ENCODE results near the gene INHBE. TPM values are rescaled to one million over a fixed set of nuclear protein-coding genes. Genes with fewer than 3 reads are reported as not detected.
"Not testable (repeated sequence)": the region's sequence is repeated elsewhere in the genome, so short reads cannot be mapped to it uniquely, and the experiment has no call there.

INHBE gene
- polyA plus RNA-seq, 1 donor: 0.90 TPM

- no peak for DNase-seq
Measured at GRCh38 chr12:57476162-57476992, 21.3 kb downstream of the INHBE start.

DNA sequence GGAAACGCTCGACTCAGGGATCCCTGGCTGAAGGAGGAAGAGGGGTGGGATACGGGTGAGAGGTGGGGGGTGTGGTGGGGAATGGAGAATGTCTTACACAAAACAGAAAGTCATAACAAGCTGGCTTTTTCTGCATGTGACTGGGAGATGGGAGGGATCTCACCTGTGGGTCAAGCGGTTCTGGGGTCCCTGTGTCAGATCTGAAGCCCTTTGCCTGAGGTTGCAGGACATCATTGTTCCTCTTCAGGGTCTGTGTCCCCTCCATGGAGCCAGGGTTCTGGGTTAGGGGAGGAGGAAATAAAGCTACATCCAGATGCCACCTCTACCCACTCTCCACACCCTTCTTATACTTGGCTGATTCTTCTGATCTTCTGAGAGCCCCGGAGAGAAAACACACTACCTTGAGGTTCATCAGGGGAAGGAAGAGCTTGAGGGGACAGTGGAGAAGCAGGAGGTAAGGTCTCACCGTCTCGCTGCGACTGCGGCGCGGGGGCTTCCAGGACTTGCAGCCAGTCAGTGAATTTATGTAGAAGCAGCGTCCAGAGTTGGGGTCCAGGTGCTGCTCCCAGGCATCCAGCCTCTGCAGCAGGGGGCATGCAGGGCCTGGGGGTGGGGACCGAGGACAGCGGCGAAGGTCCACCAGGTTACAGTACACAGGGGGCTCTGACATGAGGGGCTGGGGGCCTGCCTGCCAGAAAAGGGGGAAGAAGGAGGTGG lies 22.0 kb downstream of the INHBE start:
- no peak for DNase-seq

DNA sequence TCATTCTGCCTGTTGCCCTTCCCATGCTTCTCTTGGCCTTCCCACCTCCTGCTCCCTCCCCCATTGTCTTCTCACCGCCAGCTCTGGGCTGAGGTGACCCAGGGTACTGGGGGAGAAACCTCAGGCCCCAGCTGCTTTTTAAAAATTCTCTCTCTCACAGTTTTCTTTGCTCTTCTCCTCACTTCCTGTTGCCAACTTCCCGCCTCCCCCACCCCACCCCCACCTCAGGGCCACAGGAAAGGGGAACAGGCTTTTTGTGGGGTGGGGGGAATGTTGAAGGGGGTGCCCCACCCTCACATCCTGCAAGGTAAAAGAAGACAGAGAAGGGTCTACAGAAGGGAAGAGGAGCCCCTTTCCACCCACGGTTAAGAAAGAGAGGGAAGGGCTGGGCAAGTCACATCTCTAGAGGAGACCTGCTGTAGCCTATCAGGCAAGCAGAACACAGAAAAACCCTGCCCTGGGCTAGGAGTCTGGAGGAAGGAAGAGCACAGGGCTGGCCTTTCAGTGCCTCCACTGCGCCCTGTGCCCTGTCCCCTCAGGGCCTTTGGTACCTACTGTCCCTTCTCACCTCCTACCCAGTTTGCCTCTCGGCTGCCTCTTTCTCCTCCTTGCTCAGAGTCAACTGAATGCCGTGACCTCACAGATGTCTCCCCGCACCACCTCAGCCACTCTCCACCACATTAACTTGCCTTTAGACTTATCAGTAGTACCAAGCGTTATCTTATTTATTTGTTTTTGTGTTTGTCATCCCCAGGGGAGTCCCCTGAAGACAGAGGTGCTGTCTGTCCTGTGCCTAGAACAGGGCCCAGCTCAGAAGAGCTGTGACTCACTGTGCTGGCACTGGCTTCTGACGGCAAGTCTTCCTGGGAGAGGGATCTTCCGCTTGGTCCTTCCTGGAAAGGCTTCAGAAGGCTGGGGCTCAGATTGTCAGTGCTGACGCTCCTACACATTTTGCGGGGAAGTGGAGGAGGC lies 22.9 kb downstream of the INHBE start:
- no peak for DNase-seq

DNA sequence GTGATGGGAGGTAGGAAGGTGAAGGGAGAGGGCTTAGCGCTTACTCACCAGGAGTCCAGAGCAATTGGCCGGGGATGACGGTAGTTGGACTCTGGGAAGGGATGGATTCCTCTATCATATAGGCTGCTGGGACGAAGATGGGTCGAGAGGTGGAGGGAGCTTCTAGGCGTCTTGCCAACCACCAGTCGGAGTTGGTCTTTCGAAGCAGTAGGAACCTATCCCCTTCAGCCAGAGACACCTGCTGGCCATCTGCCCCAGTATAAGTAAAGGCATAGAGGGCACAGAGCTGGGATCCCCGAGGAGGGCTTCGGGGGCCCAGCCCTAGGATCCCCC lies 23.9 kb downstream of the INHBE start:
- DNase-seq: no peak

DNA sequence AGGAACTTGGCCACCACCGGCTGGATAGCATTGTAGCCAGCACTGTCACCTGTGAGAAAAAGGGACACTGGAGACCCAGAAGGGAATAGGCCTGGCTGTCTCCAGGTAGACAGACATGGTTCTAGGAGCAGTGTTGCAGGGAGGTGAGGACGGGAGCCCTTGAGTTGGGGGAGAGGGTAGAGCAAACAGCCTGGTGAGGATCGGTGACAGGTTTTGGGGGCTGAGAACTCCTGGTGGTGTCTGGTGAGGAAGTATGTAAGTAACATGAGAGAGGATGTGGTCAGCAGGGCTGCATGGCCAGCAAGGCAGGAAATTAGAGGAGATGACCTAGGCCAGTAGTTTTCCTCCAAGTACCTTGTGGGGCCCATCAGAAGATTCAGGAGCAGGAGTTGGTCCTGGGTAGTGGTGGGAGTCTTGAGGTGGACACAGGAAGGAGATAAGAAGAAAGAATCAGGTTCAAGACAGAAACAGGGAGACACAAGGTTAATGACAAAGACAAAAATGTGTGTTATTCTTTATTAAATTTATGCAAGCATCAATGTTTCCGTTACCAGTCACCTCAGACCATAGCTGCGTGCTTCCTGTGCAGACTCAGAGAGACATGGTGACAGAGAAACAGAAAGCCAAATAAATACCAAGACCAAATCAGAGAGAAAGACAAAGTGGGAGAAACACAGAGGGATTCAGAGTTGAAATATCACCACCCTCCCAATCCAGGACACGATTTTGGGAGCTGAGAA lies 24.4 kb downstream of the INHBE start, which contains the start of gene ARHGAP9:
Gene ARHGAP9, minus strand, starts transcription at position 491 of the 740 bp plus-strand sequence. Its CDS starts 460 bp downstream, at position 31.
- no peak for DNase-seq

- no peak for DNase-seq
Measured at GRCh38 chr12:57481671-57482070, 26.6 kb downstream of the INHBE start.

DNA sequence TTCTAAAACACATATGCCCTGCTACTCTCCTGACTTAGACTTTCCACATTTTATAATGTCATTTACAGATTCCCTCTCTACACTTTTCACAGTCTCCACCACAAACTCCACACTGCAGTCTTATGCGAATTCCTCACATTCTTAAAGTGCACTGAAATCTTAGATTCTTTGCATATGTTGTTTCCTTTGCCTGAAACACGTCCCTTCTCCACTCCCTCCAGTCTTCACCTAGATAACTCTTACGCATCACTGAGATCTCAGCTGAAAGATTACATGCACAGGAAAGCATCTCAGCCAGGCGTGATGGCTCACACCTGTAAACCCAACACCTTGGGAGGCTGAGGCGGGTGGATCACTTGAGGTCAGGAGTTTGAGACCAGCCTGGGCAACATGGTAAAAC lies 28.4 kb downstream of the INHBE start:
- no peak for DNase-seq

DNA sequence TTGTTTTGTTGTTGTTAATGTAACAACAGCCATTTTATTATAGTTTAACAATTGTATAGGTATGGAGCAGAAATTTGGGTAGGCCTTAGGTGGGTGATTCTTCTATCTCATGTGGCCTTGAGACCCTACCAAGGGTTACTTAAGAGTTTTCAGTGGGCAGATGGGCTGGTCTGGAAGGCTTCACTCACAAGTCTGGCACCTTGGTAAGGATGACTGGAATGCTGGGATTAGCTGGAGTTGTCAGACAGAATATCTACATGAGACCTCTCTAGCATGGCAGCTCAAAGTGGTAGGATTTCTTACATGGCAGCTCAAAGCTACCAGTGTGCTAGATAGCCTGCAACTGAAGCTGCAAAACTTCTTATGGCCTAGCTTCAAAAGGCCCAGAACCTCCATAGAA lies 30.6 kb downstream of the INHBE start:
- no peak for DNase-seq

DNA sequence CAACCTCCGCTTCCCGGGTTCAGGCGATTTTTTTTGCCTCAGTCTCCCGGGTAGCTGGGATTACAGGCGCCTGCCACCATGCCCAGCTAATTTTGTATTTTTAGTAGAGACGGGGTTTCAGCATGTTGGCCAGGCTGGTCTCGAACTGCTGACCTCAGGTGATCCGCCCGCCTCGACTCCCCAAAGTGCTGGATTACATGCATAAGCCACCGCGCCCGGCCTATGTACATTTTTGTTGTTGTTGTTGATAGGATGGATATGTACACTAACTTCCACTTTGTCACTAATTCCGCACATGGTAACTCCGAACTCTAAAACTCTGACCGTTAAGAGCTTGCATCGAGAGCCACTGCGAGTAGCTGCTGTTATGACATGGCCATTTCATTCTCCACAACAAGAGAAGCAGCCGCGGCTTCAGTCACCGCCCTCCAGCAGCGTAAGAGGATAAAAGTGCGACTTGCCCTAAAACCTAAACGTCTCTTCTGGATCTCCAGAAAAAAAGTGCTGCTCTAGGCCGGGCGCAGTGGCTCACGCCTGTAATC lies 32.0 kb downstream of the INHBE start:
- DNase-seq: no peak

GRCh38 chr12:57487597-57488401 lies 32.7 kb downstream of the INHBE start, which contains the start of gene MARS1:
Gene MARS1, plus strand, starts transcription at chr12:57488068. Its CDS starts 23 bp downstream, at chr12:57488091.
- DNase-seq: peak; percentile 98

GRCh38 chr12:57488402-57489156 lies 33.5 kb downstream of the INHBE start:
- DNase-seq: no peak

DNA sequence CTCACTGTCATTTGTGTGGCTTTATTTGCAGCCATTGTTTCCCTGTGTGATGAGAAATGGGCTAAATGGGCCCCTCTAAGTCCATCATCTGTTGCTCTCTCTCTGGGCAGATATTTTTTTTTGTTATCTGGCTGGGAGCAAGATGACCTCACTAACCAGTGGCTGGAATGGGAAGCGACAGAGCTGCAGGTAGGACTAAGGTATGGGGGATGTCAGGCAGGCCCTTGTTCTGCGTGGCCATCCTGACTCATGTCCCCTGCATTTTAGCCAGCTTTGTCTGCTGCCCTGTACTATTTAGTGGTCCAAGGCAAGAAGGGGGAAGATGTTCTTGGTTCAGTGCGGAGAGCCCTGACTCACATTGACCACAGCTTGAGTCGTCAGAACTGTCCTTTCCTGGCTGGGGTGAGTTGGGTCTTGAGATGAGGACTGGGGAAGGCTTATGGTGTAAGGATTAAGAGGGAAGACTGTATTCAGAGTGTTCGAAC lies 34.1 kb downstream of the INHBE start:
- DNase-seq: no peak

DNA sequence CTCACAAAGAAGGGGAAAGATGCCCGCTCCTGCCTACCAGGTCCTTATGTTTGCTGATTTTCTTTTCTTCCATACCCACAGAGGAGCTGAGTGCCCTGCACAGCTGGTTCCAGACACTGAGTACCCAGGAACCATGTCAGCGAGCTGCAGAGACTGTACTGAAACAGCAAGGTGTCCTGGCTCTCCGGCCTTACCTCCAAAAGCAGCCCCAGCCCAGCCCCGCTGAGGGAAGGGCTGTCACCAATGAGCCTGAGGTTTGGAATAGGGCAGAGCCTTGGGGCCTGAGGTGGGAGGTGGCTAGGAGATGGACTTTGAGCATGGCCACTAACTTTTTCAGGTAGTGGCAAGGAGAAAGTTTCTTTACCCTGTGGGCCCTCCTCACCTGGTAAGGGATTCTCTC lies 35.0 kb downstream of the INHBE start:
- no peak for DNase-seq

- DNase-seq: no peak
Measured at GRCh38 chr12:57491393-57492280, 36.5 kb downstream of the INHBE start.

GRCh38 chr12:57495051-57495701 lies 40.1 kb downstream of the INHBE start:
- DNase-seq: not testable (repeated sequence)

DNA sequence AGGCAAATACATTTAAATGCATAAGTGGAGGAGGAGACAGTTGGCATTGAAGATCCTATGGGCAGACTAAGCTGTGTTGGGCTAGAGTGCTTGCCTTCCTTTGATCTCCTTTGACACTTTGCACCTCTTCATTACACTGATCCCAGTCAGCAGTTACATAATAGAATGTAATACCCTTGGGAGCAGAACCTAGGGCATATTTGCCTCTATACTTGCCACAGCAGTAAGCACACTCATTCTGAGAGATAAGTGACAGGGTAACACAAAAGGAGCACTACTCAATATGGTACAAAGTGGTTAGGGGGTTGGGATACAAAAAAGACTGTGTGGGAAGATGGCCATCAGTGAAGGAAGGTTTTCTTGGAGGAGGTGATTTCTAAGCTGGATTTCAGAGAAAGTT lies 41.7 kb downstream of the INHBE start:
- no peak for DNase-seq

DNA sequence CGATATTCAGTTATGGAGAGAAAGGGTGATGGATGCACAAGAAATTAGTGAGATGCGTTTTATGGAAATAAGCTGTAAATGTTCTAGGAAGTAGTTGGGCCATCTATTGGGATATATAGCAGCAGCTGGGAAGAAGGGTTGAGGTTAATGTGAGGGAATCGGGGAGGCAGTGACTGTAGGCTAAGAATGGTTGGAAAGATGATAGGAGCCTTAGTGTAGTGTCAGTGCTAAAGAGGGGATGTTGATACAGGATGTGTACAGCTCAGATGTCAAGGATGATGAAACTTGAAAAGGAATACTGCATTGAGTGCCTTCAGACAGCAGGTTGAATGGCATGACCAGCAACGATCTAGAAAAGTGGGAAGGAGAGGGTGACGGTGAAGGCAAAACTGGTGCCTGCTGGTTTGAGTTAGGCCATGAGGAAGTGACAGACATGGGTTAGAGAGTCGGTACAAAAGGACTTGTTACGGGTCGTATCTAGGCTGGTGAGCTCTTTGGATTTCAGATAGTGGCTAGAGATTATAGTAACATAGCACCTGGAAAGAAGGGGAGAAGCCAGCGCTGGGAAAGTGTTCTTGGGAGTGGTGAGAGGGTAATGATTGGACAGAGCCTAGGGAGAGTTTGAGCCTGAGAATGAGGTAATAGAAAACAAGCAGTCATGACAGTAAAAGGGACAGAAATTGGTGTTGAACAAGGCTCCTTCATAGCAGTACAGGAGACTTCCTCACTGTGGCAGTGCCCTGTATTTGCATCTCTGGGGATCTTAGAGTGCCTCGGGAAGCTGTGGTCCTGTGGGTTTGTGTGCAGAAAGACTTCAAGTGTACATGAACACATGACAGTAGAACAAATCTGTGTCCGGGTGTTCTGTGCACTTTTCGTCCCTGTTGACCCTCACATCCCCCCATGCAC lies 42.4 kb downstream of the INHBE start:
- DNase-seq: no peak
